ENCODE results near the gene THOC5.
A peak's percentile ranks its signal among the peaks of the same experiment; 100 is the strongest.
"Not testable (repeated sequence)": the region's sequence is repeated elsewhere in the genome, so short reads cannot be mapped to it uniquely, and the experiment has no call there.

The THOC5 gene

DNA sequence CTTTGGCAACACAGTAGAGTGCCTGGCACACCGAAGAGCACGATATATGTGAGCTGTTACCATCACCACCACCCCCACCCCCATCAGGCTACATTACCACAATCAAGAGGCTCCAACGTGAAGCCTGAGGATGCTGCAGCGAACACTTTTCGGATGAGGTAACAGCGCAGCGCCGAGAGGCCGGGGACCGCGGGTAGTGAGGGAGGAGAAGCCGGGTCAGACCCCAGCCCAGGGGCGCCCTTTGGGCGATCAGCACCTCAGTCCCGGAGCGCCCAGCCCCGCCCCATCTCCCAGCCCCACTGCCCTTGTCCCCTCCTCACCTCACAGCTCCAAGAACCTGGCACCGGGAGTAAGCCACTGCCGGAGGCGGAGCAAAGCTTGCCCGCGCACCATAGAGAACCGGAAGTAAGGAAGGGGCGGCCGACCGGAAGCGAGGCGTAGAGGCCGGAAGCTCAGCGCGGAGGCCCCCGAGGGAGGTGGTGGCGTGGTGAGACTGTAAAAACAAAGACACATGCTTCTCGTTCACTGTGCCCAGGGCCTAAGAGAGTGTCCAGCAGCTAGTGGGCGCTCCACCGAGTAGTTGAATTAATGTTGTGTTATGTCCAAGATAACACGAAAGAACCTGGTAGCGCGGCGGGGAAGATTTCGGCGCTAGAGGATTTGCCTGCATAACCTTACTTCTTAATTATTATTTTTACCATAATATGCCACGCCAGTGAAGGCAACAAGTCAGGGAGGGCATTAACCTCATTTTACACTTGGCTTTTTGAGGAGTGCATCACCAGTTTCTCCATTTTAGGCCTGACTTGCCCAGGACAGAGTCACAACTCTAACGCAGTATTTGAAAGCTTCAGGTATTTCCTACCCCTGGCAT, at the start of gene THOC5:
Gene THOC5 (minus strand): TSS at position 407 of the 874 bp plus-strand sequence. CDS start 4,610 bp downstream, outside the sequence.
- peak; percentile 67 for TF ChIP-seq CTCF (IDR thresholded peaks at IDR 0.05; ENCODE audit: low read depth, low read length, missing control alignments)
- peak; percentile 93 for DNase-seq (ENCODE audit: extremely low read depth, low read depth)
- peak within 1 kb of the TSS; percentile 80 for H3K4me3 ChIP-seq (replicated peaks; ENCODE audit: low read depth, low read length)

GRCh38 chr22:29598684-29599020, 45.1 kb upstream of the THOC5 start:
- no peak overlapping the region for H3K4me3 ChIP-seq (replicated peaks; ENCODE audit: low read depth, low read length)
- no peak for TF ChIP-seq CTCF (IDR thresholded peaks at IDR 0.05; ENCODE audit: low read depth, low read length, missing control alignments)
- no peak for DNase-seq (ENCODE audit: extremely low read depth, low read depth)

GRCh38 chr22:29597871-29598683, 44.5 kb upstream of the THOC5 start:
- not testable (repeated sequence) for H3K4me3 ChIP-seq (replicated peaks; ENCODE audit: low read depth, low read length); DNase-seq (ENCODE audit: extremely low read depth, low read depth)

GRCh38 chr22:29596408-29596807, 42.9 kb upstream of the THOC5 start:
- TF ChIP-seq CTCF (IDR thresholded peaks at IDR 0.05; ENCODE audit: low read depth, low read length, missing control alignments): no peak
- H3K4me3 ChIP-seq (replicated peaks; ENCODE audit: low read depth, low read length): no peak overlapping the region
- no peak for DNase-seq (ENCODE audit: extremely low read depth, low read depth)

GRCh38 chr22:29594447-29594846, 40.9 kb upstream of the THOC5 start:
- H3K4me3 ChIP-seq (replicated peaks; ENCODE audit: low read depth, low read length); DNase-seq (ENCODE audit: extremely low read depth, low read depth): not testable (repeated sequence)

DNA sequence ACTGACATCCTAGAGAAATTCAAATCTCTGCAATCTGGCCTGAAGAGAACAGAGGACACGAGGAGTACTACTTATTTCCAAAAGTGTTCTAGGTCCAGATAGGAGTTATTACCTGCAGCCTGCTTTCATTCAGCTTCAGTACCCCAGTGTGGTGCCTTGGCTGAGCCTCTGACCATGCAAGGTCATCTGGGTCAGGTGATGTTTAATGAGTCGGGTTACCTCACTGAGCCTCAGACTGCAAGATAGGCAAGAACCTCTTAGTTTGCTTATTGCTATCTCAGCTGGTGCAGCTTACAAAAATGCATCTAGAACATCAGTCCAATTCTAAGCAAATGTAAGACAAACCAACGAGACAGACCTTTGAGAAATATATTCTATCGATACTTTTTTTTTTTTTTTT, 40.4 kb upstream of the THOC5 start:
- H3K4me3 ChIP-seq (replicated peaks; ENCODE audit: low read depth, low read length): no peak overlapping the region
- no peak for DNase-seq (ENCODE audit: extremely low read depth, low read depth)
- TF ChIP-seq CTCF (IDR thresholded peaks at IDR 0.05; ENCODE audit: low read depth, low read length, missing control alignments): no peak

DNA sequence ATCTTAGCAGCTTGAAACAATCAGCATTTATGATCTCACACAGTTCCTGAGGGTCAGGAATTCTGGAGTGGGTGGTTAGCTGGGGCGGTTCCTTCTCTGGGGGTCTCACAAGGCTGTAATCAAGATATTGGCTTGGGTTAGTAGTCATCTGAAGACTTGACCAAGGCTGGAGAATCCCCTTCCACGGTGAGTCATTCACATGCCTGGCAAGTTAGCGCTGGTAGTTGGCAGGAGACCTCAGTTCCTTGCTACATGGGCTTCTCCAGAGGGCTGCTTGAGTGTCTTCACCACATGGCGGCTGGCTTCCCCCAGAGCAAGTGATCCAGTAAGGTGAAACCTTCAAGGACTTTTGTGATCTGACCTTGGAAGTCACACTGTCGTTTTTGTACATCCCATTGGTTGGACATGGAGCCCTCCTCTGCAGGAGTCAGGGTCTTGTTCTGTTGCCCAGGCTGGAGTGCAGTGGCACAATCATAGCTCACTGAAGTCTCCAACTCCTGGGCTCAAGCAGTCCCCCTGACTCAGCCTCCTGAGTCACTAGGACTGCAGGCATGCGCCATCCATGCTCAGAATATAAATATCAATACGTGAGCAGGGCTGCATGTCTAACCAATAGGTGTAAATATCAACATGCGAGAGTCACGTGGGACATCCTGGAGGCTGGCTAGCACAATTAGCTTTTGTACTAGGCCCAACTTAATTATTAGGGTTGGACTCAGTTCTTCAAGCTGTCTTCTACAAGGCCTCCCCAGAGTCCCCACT, 34.6 kb upstream of the THOC5 start:
- no peak overlapping the region for H3K4me3 ChIP-seq (replicated peaks; ENCODE audit: low read depth, low read length)
- DNase-seq (ENCODE audit: extremely low read depth, low read depth): peak; percentile 47
- no peak for TF ChIP-seq CTCF (IDR thresholded peaks at IDR 0.05; ENCODE audit: low read depth, low read length, missing control alignments)

DNA sequence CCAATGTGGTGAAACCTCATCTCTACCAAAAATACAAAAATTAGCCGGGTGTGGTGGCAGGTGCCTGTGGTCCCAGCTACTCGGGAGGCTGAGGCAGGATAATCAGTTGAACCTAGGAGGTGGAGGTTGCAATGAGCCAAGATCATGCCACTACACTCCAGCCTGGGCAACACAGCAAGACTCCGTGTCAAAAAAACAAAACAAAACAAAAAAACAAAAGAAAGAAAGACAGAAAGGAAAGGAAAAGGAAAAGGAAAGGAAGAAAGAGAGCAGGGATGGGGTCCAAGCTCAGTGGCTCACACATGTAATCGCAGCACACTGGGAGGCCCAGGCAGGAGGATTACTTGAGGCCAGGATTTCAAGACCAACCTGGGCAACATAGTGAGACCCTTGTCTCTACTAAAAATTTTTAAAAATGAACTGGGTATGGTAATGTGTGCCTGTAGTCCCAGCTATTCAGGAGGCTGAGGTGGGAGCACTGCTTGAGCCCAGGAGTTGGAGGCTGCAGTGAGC, 32.7 kb upstream of the THOC5 start:
- not testable (repeated sequence) for H3K4me3 ChIP-seq (replicated peaks; ENCODE audit: low read depth, low read length); DNase-seq (ENCODE audit: extremely low read depth, low read depth)

Data from HFF-Myc (cell line).